Spinal cord (tissue), 10 donors: ENCODE measurements around the gene C2orf72. TPM values are rescaled to one million over a fixed set of nuclear protein-coding genes. Genes with fewer than 3 reads are reported as not detected.
A peak's percentile ranks its signal among the peaks of the same experiment; 100 is the strongest.
"Not testable (repeated sequence)": the region's sequence is repeated elsewhere in the genome, so short reads cannot be mapped to it uniquely, and the experiment has no call there.

Source experiments
- DNase-seq, 6 donors: peaks; one replicate each; pipeline versions ENCODE4 v3.0.0 to v3.0.0-alpha.2; 2013 to 2015; ENCODE audit warnings: low spot score in 6 of 6, low read depth in 4 of 6
- H3K27ac ChIP-seq: one replicate; pipeline ENCODE4 v1.5.1; 2013; ENCODE audit warnings: low read depth, low read length, control low read depth
- H3K27me3 ChIP-seq: one replicate; pipeline ENCODE4 v1.6.1; 2013; ENCODE audit warnings: low read length; ENCODE audit not compliant: control insufficient read depth, insufficient read depth
- H3K36me3 ChIP-seq: one replicate; pipeline ENCODE4 v1.6.1; 2013; ENCODE audit warnings: low read length; ENCODE audit not compliant: control insufficient read depth, insufficient read depth
- H3K4me1 ChIP-seq: one replicate; pipeline ENCODE4 v1.6.1; 2013; ENCODE audit warnings: low read length; ENCODE audit not compliant: control insufficient read depth, insufficient read depth
- H3K4me3 ChIP-seq: one replicate; pipeline ENCODE4 v1.5.1; 2013; ENCODE audit warnings: low read depth, low read length, control low read depth
- H3K9me3 ChIP-seq: one replicate; pipeline ENCODE4 v1.6.1; 2013; ENCODE audit warnings: low read length; ENCODE audit not compliant: control insufficient read depth, insufficient read depth
- WGBS: methylation state at CpG from one replicate; pipeline ENCODE4 v1.1.5; 2013; ENCODE audit warnings: missing lambda C conversion rate; ENCODE audit not compliant: insufficient coverage; 5-methylcytosine and 5-hydroxymethylcytosine counted together
- polyA plus RNA-seq, 2 donors: library from polyadenylated mRNA; unstranded; fragments of 120-200 nt; gene quantifications; one replicate each; pipeline ENCODE4 v1.2.1, GENCODE V29; 2013; ENCODE audit not compliant: insufficient read length in 2 of 2
- total RNA-seq, 2 donors: library from RNA; depleted of rRNA in 1 of 2; stranded (reverse); fragments of 120-200 nt in 1 of 2; fragments of >200 nt in 1 of 2; gene quantifications; one replicate each; pipeline versions ENCODE4 v1.2.3 to v1.2.4, GENCODE V29; 2013 to 2014
- donor health status: healthy.

Gene C2orf72
- total and polyA plus RNA-seq, 4 donors = 23.0 to 67.6 (median 45.5) TPM

GRCh38 chr2:231000211-231000904 is 37.0 kb upstream of the C2orf72 start:
- DNase-seq = no peak
- no peaks in the 10 kb centered on the region for H3K27me3 ChIP-seq
- whole genome bisulfite sequencing = 45% methylated on average over 24 of the region's 24 CpGs
- no peaks in the 10 kb centered on the region for H3K9me3 ChIP-seq
- peaks cover 8% of the 10 kb centered on the region for H3K4me1 ChIP-seq
- no peak overlapping the region for H3K4me3 ChIP-seq
- H3K36me3 ChIP-seq = no peaks in the 10 kb centered on the region
- no peak overlapping the region for H3K27ac ChIP-seq

- H3K4me3 ChIP-seq = no peak overlapping the region
- H3K9me3 ChIP-seq = no peaks in the 10 kb centered on the region
- no peaks in the 10 kb centered on the region for H3K27me3 ChIP-seq
- DNase-seq = no peak
- H3K36me3 ChIP-seq = no peaks in the 10 kb centered on the region
- WGBS = 80% methylated on average over 2 of the region's 7 CpGs
- peaks cover 8% of the 10 kb centered on the region for H3K4me1 ChIP-seq
- no peak overlapping the region for H3K27ac ChIP-seq
Measured at GRCh38 chr2:231001036-231001435, 36.3 kb upstream of the C2orf72 start.

GRCh38 chr2:231001921-231002320 is 35.4 kb upstream of the C2orf72 start:
- WGBS = 86% methylated on average over 3 of the region's 4 CpGs
- Histone ChIP-seq H3K36me3 (no peaks in the 10 kb centered on the region), H3K4me3 (no peak overlapping the region), H3K27ac (no peak overlapping the region), H3K27me3 (no peaks in the 10 kb centered on the region), H3K4me1 (peaks cover 13% of the 10 kb centered on the region), H3K9me3 (no peaks in the 10 kb centered on the region)
- DNase-seq = no peak

- Histone ChIP-seq H3K36me3 (no peaks in the 10 kb centered on the region), H3K27me3 (no peaks in the 10 kb centered on the region), H3K9me3 (no peaks in the 10 kb centered on the region), H3K4me3 (no peak overlapping the region), H3K4me1 (peaks cover 21% of the 10 kb centered on the region), H3K27ac (no peak overlapping the region)
- 90% methylated on average over 8 of the region's 10 CpGs for WGBS
- no peak for DNase-seq
Measured at GRCh38 chr2:231002641-231003040, 34.7 kb upstream of the C2orf72 start.

- no peaks in the 10 kb centered on the region for H3K27me3 ChIP-seq
- whole genome bisulfite sequencing = 77% methylated on average over 2 of the region's 2 CpGs
- peaks cover 22% of the 10 kb centered on the region for H3K4me1 ChIP-seq
- DNase-seq = no peak
- H3K36me3 ChIP-seq = no peaks in the 10 kb centered on the region
- no peak overlapping the region for H3K27ac ChIP-seq
- no peaks in the 10 kb centered on the region for H3K9me3 ChIP-seq
- H3K4me3 ChIP-seq = no peak overlapping the region
Measured at GRCh38 chr2:231003186-231003585, 34.1 kb upstream of the C2orf72 start.

GRCh38 chr2:231004930-231005329 is 32.4 kb upstream of the C2orf72 start:
- H3K27ac ChIP-seq, H3K4me3 ChIP-seq, DNase-seq, H3K9me3 ChIP-seq, H3K36me3 ChIP-seq, H3K27me3 ChIP-seq: not testable (repeated sequence)
- H3K4me1 ChIP-seq = peaks cover 35% of the 10 kb centered on the region

- Histone ChIP-seq H3K4me3 (no peak overlapping the region), H3K4me1 (peaks cover 38% of the 10 kb centered on the region), H3K27me3 (no peaks in the 10 kb centered on the region), H3K9me3 (no peaks in the 10 kb centered on the region), H3K36me3 (no peaks in the 10 kb centered on the region), H3K27ac (no peak overlapping the region)
- no peak for DNase-seq
- WGBS = 76% methylated on average over 7 of the region's 10 CpGs
Measured at GRCh38 chr2:231007286-231008098, 29.8 kb upstream of the C2orf72 start.

GRCh38 chr2:231008131-231008530 is 29.2 kb upstream of the C2orf72 start:
- H3K27me3 ChIP-seq = no peaks in the 10 kb centered on the region
- H3K4me1 ChIP-seq = peaks cover 44% of the 10 kb centered on the region
- H3K36me3 ChIP-seq = no peaks in the 10 kb centered on the region
- H3K4me3 ChIP-seq = no peak overlapping the region
- DNase-seq = no peak
- WGBS = 94% methylated on average over 3 of the region's 6 CpGs
- no peaks in the 10 kb centered on the region for H3K9me3 ChIP-seq
- no peak overlapping the region for H3K27ac ChIP-seq

- H3K36me3 ChIP-seq = no peaks in the 10 kb centered on the region
- peak in 2 of 6 donors; percentile 41 to 59 for DNase-seq
- H3K27me3 ChIP-seq = no peaks in the 10 kb centered on the region
- no peak overlapping the region for H3K4me3 ChIP-seq
- WGBS = 33% methylated on average over 7 of the region's 14 CpGs
- H3K9me3 ChIP-seq = no peaks in the 10 kb centered on the region
- H3K4me1 ChIP-seq = peaks cover 45% of the 10 kb centered on the region
- no peak overlapping the region for H3K27ac ChIP-seq
Measured at GRCh38 chr2:231009236-231009919, 27.9 kb upstream of the C2orf72 start.
